ENCODE results near the gene RHOB.

Gene RHOB

DNA sequence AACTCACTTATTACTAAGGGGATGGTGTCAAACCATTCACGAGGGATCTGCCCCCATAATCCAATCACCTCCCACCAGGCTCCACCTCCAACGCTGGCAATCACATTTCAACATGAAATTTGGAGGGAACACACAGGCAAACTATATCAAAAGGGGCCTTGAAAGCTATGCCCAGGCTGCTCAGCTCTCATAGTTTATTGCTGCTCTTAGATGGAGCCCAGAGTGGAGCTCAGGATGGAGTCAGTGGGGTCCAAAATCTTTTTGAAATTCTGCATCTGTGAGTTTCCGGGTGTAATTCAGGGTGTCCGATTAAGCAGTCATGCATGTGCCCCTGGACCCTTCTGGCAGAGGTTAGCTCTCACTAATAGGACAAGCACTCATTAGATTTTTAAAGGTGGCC, 24.3 kb downstream of the RHOB start:
- in situ Hi-C loops (cut with HindIII; ENCODE audit: low pct_ligation_motif_present, low sequenced_read_pairs): no loop called here
- no peak overlapping the region for H3K4me3 ChIP-seq (ENCODE audit: low read depth, low read length)
- DNase-seq: no peak
- no peaks in the 10 kb centered on the region for H3K27me3 ChIP-seq (replicated peaks)
- H3K27ac ChIP-seq: no peak overlapping the region
- H3K36me3 ChIP-seq (replicated peaks): no peaks in the 10 kb centered on the region
- TF ChIP-seq, protein P1, sequence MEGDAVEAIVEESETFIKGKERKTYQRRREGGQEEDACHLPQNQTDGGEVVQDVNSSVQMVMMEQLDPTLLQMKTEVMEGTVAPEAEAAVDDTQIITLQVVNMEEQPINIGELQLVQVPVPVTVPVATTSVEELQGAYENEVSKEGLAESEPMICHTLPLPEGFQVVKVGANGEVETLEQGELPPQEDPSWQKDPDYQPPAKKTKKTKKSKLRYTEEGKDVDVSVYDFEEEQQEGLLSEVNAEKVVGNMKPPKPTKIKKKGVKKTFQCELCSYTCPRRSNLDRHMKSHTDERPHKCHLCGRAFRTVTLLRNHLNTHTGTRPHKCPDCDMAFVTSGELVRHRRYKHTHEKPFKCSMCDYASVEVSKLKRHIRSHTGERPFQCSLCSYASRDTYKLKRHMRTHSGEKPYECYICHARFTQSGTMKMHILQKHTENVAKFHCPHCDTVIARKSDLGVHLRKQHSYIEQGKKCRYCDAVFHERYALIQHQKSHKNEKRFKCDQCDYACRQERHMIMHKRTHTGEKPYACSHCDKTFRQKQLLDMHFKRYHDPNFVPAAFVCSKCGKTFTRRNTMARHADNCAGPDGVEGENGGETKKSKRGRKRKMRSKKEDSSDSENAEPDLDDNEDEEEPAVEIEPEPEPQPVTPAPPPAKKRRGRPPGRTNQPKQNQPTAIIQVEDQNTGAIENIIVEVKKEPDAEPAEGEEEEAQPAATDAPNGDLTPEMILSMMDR (IDR thresholded peaks at IDR 0.05; ENCODE audit: low read depth, low read length, missing control alignments): no peak

DNA sequence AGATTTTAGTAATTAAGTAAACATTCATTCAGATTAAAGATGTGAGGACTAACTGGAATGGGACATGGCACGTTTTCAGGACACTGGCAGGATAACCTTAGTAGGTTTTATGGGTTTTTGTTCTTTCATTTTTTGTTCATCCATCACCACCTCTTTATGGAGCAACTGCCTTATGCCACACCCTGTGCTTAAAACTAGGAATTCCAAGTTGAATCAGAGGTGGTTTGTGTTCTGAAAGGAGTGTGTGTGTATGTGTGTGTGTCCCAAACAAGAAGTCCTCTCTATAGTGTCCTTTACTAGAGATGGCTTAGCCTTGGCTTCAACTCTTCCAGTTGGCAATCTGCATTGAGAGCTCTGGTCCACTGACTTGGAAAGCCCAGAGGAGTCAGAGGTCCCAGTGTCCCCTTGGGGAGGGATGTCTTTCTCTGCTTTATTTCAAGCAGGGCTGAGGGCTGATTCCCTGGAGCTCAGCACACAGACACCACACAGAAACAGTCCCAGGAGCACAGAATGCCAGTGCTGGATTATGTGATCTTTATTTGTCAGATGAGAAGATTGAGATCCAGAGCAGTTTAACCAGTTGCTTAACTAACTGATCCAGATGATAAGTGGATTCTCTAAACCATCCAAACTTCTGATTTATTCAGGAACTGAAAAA, 25.2 kb downstream of the RHOB start:
- in situ Hi-C loops (cut with HindIII; ENCODE audit: low pct_ligation_motif_present, low sequenced_read_pairs): no loop called here
- H3K27ac ChIP-seq: no peak overlapping the region
- no peaks in the 10 kb centered on the region for H3K36me3 ChIP-seq (replicated peaks)
- no peak for DNase-seq
- no peaks in the 10 kb centered on the region for H3K27me3 ChIP-seq (replicated peaks)
- H3K4me3 ChIP-seq (ENCODE audit: low read depth, low read length): no peak overlapping the region
- TF ChIP-seq, protein P1 (IDR thresholded peaks at IDR 0.05; ENCODE audit: low read depth, low read length, missing control alignments): no peak

DNA sequence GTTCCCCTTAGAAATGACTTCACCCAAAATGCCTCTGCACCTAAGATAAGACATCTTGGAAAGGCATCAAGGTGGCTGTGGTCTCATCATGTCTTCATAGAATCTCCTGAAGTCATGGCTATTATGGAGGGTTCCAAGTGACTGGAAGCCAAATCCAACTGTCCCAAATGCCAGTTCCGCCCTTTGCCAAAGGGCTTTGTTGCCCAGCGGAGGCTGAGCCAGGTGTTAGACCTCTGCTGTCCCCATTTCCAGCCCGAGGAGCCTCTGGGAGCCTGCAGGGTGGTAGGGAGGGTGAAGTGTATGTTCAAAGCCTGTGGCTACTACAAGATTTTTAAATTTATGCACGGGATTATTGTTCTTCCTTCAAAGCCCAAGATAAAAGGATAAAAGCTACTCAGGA, 25.7 kb downstream of the RHOB start:
- no peak for DNase-seq

DNA sequence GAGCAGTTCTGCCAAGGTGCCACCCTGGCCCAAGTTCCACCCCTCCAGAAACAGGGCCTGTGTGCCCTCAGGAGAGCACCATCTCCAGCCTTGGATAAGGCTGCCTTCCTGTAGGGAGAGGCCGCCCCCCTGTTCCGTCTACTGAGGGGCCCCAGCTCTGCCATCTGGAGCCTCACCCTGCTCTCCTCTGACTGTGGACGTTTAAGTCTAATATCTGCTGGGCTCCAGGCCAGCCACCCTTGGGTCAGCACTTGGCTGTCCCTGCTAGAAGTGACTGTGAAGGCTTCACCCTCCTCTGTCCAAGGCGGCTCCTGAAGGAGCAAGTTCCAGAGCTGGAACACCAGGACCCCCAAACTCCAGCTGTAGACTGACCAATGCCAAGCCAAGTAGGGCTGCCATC, 26.3 kb downstream of the RHOB start:
- DNase-seq: no peak
- TF ChIP-seq, protein P1 (IDR thresholded peaks at IDR 0.05; ENCODE audit: low read depth, low read length, missing control alignments): no peak
- Histone ChIP-seq H3K4me3 (ENCODE audit: low read depth, low read length) (no peak overlapping the region), H3K27me3 (replicated peaks) (no peaks in the 10 kb centered on the region), H3K36me3 (replicated peaks) (no peaks in the 10 kb centered on the region), H3K27ac (no peak overlapping the region)
- in situ Hi-C loops (cut with HindIII; ENCODE audit: low pct_ligation_motif_present, low sequenced_read_pairs): no loop called here

More for the DNA sequence above, 25.7 kb downstream of the RHOB start:
- Histone ChIP-seq H3K27ac (no peak overlapping the region), H3K36me3 (replicated peaks) (no peaks in the 10 kb centered on the region), H3K4me3 (ENCODE audit: low read depth, low read length) (no peak overlapping the region), H3K27me3 (replicated peaks) (no peaks in the 10 kb centered on the region)
- in situ Hi-C loops (cut with HindIII; ENCODE audit: low pct_ligation_motif_present, low sequenced_read_pairs): no loop called here
- TF ChIP-seq, protein P1 (IDR thresholded peaks at IDR 0.05; ENCODE audit: low read depth, low read length, missing control alignments): no peak

DNA sequence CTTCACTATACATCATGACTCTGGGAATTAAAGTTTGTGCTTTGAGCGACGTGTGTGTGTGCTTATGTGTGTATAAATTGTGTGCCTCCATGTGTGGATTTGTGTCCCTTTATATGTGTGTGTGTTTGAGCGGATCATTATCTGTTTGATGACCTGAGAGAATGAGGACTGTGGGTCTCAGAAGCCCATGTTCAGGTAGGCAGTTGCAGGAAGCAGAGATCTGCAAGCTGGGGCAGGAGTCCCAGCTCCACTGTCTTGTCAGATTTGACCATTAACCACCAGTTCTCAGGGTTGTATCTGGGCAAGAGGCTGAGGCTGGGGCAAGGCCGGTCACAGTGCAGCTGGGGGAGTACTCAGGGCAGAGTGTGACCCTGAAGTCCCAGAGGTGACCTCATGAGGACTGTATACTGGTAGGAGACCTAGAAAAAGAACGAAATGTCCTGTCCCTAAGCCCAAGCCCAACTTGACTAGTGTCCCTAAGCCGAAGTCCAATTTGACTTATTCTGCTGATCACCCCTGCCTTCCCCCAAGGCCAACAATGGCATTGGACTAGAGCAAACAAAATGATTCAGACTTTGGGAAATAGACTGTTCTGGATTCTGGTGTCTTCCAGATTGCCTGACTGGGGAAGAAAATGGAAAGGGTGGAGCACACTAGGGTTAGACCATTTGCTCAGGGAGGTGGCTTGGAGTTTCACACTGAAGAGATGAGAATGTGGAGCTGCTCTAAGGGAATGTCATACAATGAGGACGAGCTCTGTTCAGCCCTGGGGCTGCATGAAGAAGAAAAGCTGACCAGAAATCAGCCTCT, 28.1 kb downstream of the RHOB start:
- TF ChIP-seq, protein P1 (IDR thresholded peaks at IDR 0.05; ENCODE audit: low read depth, low read length, missing control alignments): no peak
- Histone ChIP-seq H3K36me3 (replicated peaks) (no peaks in the 10 kb centered on the region), H3K4me3 (ENCODE audit: low read depth, low read length) (no peak overlapping the region), H3K27me3 (replicated peaks) (no peaks in the 10 kb centered on the region), H3K27ac (no peak overlapping the region)
- in situ Hi-C loops (cut with HindIII; ENCODE audit: low pct_ligation_motif_present, low sequenced_read_pairs): no loop called here
- no peak for DNase-seq

All from brain microvascular endothelial cell (primary cell).